Fibroblast of gingiva (primary cell): ENCODE measurements around the gene NDUFA7.

Experiments
- DNase-seq: peaks from one replicate; pipeline ENCODE4 v3.0.0-alpha.2; 2011; ENCODE audit warnings: low read depth

NDUFA7 gene

GRCh38 chr19:8262431-8262830 lies 58.7 kb downstream of the NDUFA7 start:
- DNase-seq: no peak

GRCh38 chr19:8261881-8262280 lies 59.3 kb downstream of the NDUFA7 start:
- no peak for DNase-seq

GRCh38 chr19:8261347-8261746 lies 59.8 kb downstream of the NDUFA7 start:
- no peak for DNase-seq
